Mammary epithelial cell (primary cell): ENCODE data around the gene KCNK1.

ENCODE experiments used
- EZH2 ChIP-seq: IDR thresholded peaks from 2 replicates; pipeline ENCODE4 v1.6.1; 2012; ENCODE audit warnings: low read length, inconsistent platforms, borderline replicate concordance
- TF ChIP-seq, protein P1 (sequence below), 2 donors: IDR thresholded peaks in 1 of 2; conservative IDR thresholded peaks in 1 of 2; 2 replicates each; pipeline ENCODE4 v1.5.1; 2011 to 2012; ENCODE audit warnings: inconsistent platforms in 2 of 2, low read length in 2 of 2, mild to moderate bottlenecking in 2 of 2, control low read depth in 1 of 2, low read depth in 1 of 2; ENCODE audit not compliant: insufficient read depth in 1 of 2; ENCODE audit errors: extremely low read depth in 1 of 2

DNA sequence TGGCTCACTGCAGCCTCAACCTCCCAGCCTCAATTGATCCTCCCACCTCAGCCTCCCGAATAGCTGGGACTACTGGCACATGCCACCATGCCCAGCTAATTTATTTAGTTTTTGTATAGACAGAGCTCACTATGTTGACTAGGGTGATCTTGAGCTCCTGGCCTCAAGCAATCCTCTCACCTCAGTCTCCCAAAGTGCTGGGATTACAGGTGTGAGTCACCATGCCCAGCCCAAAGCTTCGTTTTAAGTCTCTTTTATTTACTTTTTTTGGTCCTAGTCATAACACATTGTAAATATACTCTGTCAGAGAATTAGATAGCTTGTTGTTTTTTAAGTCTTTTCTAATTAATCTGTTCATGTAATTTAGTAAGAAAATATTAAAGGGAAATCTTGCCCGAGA is 42.8 kb downstream of the KCNK1 start:
- TF ChIP-seq, protein P1, sequence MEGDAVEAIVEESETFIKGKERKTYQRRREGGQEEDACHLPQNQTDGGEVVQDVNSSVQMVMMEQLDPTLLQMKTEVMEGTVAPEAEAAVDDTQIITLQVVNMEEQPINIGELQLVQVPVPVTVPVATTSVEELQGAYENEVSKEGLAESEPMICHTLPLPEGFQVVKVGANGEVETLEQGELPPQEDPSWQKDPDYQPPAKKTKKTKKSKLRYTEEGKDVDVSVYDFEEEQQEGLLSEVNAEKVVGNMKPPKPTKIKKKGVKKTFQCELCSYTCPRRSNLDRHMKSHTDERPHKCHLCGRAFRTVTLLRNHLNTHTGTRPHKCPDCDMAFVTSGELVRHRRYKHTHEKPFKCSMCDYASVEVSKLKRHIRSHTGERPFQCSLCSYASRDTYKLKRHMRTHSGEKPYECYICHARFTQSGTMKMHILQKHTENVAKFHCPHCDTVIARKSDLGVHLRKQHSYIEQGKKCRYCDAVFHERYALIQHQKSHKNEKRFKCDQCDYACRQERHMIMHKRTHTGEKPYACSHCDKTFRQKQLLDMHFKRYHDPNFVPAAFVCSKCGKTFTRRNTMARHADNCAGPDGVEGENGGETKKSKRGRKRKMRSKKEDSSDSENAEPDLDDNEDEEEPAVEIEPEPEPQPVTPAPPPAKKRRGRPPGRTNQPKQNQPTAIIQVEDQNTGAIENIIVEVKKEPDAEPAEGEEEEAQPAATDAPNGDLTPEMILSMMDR (conservative IDR thresholded peaks at IDR 0.05 in 1 of 2, IDR thresholded peaks at IDR 0.05 in 1 of 2; ENCODE audit: extremely low read depth in 1 of 2, insufficient read depth in 1 of 2, low read depth in 1 of 2, low read length in 2 of 2), result no peak
- no peak for TF ChIP-seq EZH2
